AG09309 (cell line): ENCODE results near the gene RGP1.

ENCODE experiments used
- DNase-seq: peaks from one replicate; pipeline ENCODE4 v3.0.0-alpha.2; 2010; ENCODE audit warnings: low read depth
- H3K4me3 ChIP-seq: 2 replicates; pipeline ENCODE4 v1.5.1; 2011; ENCODE audit warnings: mild to moderate bottlenecking, low read depth, low read length, moderate library complexity; ENCODE audit not compliant: control insufficient read depth
- CTCF ChIP-seq: IDR thresholded peaks from 2 replicates; pipeline ENCODE4 v1.5.1; 2011; ENCODE audit warnings: mild to moderate bottlenecking, low read depth, low read length, inconsistent platforms; ENCODE audit not compliant: insufficient read depth, control insufficient read depth; ENCODE audit errors: missing control alignments

The RGP1 gene

GRCh38 chr9:35790385-35791296, 41.6 kb downstream of the RGP1 start:
- peak overlapping the region; percentile 28; the same call in 1 of the 2 replicates for H3K4me3 ChIP-seq
- DNase-seq = peak; percentile 55

GRCh38 chr9:35791297-35791921, 42.3 kb downstream of the RGP1 start, which contains the start of gene NPR2:
Gene NPR2, plus strand, starts transcription at chr9:35791591. Its CDS starts 818 bp downstream, at chr9:35792409.
- H3K4me3 ChIP-seq = peak within 1 kb of the TSS; percentile 64
- no peak for TF ChIP-seq CTCF
- no peak for DNase-seq

More at GRCh38 chr9:35790385-35791296, 41.6 kb downstream of the RGP1 start:
- TF ChIP-seq CTCF = peak; percentile 87

DNA sequence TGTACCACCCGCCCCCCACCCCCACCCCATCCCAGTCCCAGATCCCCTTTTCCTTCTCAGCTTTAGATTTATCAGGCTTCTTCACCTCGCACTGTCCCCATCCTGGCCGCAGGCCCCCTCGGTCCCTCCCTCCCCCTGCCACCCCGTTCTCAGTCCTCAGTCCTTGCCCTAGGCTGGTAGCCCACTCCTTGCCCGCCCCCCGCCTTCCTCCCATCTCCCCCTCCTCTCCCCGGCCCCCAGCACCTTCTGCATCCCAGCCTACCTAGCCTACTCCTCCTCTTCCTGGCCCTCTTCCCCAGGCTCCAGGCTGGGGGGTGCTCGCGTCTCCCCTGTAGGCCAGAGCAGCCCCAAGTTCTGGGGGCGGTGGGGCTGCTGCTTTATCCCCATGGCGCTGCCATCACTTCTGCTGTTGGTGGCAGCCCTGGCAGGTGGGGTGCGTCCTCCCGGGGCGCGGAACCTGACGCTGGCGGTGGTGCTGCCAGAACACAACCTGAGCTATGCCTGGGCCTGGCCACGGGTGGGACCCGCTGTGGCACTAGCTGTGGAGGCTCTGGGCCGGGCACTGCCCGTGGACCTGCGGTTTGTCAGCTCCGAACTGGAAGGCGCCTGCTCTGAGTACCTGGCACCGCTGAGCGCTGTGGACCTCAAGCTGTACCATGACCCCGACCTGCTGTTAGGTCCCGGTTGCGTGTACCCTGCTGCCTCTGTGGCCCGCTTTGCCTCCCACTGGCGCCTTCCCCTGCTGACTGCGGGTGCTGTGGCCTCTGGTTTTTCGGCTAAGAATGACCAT, 43.1 kb downstream of the RGP1 start:
- H3K4me3 ChIP-seq = peak overlapping the region; percentile 64
- no peak for DNase-seq
- TF ChIP-seq CTCF = no peak

DNA sequence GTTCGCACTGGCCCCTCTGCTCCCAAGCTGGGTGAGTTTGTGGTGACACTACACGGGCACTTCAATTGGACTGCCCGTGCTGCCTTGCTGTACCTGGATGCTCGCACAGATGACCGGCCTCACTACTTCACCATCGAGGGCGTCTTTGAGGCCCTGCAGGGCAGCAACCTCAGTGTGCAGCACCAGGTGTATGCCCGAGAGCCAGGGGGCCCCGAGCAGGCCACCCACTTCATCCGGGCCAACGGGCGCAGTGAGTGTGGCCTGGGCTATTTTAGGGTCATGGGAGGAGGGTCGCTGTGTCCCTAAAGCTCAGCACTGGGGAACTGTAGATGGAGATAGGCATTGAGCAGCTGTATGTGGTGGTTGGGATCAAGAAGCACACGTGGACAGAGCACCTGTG, 43.7 kb downstream of the RGP1 start:
- DNase-seq = no peak
- no peak for TF ChIP-seq CTCF
- H3K4me3 ChIP-seq = no peak overlapping the region; the same call in 1 of the 2 replicates

- peak overlapping the region; percentile 6; the same call in 1 of the 2 replicates for H3K4me3 ChIP-seq
- no peak for TF ChIP-seq CTCF
- no peak for DNase-seq
Observed at GRCh38 chr9:35793461-35793860, 44.4 kb downstream of the RGP1 start.

DNA sequence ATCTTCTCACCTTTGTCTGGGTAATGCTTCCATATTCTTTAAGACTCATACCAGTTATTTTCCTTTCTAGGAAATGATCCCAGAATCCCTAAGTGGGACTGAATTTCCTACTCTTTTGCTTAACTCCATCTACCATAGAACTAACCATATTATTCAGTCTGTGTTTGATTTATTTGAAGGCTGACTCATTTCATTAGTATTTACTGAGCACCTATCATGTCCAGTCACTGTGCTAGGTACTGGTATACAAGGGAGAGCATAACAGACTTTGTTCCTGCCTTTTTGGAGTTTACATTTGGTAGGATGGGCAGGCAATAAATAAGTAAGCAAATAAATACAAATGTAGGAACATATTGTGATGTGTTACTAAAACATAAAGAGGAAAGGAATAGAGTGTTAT, 46.6 kb downstream of the RGP1 start:
- H3K4me3 ChIP-seq = no peak overlapping the region
- no peak for DNase-seq
- no peak for TF ChIP-seq CTCF
